Sigmoid colon (tissue), 4 donors: Measurements from ENCODE around the gene PIGZ.

Source experiments
- EP300 ChIP-seq, 4 donors: sonication (generic); formaldehyde crosslinking; IDR thresholded peaks; one replicate each; pipeline ENCODE4 v1.6.1; 2017; ENCODE audit warnings: antibody characterized with exemption in 4 of 4
- POLR2A ChIP-seq, 2 donors: fragments of 450-650 bp; IDR thresholded peaks; one replicate each; pipeline ENCODE4 v1.6.1; 2016; ENCODE audit warnings: antibody characterized with exemption in 2 of 2, mild to moderate bottlenecking in 2 of 2, moderate library complexity in 2 of 2
- POLR2AphosphoS5 ChIP-seq, 4 donors: sonication (generic); formaldehyde crosslinking; IDR thresholded peaks; one replicate each; pipeline ENCODE4 v1.6.1; 2017; ENCODE audit warnings: antibody characterized with exemption in 4 of 4
- TF ChIP-seq, protein P1 (sequence below), 4 experiments: fragments of 450-650 bp in 3 of 4; fragments of 200-600 bp in 1 of 4; IDR thresholded peaks; one replicate each; pipeline ENCODE4 v1.5.1; 2016 to 2019; ENCODE audit warnings: antibody characterized with exemption in 4 of 4, mild to moderate bottlenecking in 3 of 4, moderate library complexity in 2 of 4

DNA sequence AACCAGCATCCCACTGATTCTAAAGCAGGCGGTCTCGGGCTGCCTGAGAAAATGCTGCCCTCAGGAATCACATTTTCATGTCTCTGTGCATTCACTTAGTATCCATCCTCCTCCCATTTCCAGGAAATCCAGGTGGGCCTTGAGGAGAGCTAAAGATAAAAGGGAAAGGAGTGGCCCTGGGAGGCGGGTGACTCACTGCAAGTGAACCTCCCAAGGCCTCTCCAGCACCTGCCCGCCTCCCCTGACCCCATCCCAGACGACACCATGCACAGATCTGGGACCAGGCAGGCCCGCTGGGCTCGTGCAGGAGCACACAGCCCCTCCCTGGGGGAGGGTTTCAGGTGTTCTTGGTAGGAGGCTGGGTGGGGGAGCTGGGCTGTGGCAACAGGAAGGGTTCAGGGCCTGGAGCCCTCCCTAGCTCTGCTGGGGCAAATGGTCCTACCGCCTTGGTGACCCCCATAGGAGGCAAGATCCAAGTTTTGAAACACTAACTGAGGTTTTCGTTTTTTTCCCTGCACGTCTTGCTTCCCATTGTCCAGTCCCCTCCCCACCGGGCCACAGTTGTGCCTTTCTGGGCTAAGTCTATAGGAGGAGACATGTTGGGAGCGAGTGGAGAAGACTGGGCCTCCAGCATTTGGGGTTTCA is 38.8 kb upstream of the PIGZ start:
- TF ChIP-seq, protein P1, sequence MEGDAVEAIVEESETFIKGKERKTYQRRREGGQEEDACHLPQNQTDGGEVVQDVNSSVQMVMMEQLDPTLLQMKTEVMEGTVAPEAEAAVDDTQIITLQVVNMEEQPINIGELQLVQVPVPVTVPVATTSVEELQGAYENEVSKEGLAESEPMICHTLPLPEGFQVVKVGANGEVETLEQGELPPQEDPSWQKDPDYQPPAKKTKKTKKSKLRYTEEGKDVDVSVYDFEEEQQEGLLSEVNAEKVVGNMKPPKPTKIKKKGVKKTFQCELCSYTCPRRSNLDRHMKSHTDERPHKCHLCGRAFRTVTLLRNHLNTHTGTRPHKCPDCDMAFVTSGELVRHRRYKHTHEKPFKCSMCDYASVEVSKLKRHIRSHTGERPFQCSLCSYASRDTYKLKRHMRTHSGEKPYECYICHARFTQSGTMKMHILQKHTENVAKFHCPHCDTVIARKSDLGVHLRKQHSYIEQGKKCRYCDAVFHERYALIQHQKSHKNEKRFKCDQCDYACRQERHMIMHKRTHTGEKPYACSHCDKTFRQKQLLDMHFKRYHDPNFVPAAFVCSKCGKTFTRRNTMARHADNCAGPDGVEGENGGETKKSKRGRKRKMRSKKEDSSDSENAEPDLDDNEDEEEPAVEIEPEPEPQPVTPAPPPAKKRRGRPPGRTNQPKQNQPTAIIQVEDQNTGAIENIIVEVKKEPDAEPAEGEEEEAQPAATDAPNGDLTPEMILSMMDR (IDR thresholded peaks at IDR 0.05), result no peak
- TF ChIP-seq POLR2A (IDR thresholded peaks at IDR 0.05) (no peak), POLR2AphosphoS5 (IDR thresholded peaks at IDR 0.05) (no peak), EP300 (IDR thresholded peaks at IDR 0.05) (no peak)
